Subcutaneous adipose tissue (tissue), 4 donors: ENCODE measurements around the gene LATS2. TPM values are rescaled to one million over a fixed set of nuclear protein-coding genes. Genes with fewer than 3 reads are reported as not detected.

Experiments
- CTCF ChIP-seq: fragments of 450-650 bp; IDR thresholded peaks from one replicate; pipeline ENCODE4 v1.5.1; 2016; ENCODE audit warnings: low read depth, mild to moderate bottlenecking, control low read depth, antibody characterized with exemption, moderate library complexity
- total RNA-seq, 4 donors: library from RNA; depleted of rRNA; stranded (reverse); fragments of >200 nt; gene quantifications; one replicate each; pipeline ENCODE4 v1.1.0, GENCODE V29; 2016

The LATS2 gene
- total RNA-seq, 4 donors from 2014 or later, result 29.0 to 31.8 (median 29.6) TPM

DNA sequence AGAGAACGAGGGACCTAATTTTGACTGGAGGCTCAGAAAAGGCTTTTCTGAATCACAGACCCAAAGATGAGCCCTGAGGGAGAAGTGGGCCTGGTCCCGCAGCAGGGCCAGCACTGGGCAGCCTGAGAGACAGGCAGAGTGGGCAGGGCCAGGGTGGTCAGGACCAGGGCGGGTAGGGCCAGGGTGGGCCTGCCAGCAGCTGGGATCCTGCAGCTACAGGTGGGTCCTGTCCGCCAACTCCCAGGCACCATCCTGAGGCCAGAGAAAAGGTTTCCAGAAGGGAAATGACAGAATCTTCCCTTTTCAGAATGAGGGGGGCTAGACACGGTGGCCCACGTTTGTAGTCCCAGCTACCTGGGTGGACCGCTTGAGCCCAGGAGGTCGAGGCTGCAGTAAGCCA is 23.7 kb downstream of the LATS2 start:
- TF ChIP-seq CTCF, result no peak

DNA sequence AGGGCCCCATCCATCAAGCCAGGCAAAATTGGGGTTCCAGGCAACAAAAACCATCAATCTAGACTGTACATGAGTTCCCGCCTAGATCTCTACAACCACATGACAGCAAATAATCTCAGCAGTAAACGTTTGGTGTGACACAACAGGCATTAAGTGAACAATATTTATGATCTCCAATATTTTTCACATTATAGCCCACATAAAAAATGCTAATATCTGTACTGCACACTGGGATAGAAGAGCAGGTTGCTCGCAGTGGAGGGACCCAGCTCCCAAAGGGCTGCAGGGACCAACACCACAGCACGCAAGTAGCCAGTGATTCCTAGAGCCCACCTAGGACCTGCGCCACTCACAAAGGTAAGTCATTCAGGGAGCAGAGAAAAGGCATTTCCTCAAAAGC is 25.9 kb downstream of the LATS2 start:
- TF ChIP-seq CTCF, result no peak

DNA sequence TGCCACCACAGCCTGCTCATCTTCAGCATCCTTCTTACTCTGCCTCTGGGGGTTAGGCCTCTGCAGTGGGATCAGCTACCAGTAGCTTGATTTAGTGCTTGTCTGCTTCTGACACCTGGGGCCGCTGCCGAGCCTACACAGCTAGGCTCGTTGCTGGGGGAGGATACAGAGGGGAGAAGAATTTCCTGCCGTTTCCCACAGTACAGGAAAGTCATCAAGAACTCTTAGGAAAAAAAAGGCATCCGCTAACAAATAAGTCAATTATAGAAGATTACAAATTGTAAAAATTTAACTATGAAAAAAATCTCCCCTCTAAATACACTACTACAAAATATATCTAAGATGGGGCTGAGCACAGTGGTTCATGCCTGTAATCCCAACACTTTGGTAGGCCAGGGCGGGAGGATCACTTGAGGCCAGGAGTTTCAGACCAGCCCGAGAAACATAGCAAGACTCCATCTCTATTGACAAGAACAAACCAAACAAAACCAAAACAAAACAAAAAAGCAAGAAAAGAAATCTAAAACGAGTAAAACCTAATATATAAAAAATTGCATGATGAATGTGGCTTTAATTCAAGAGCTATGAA is 26.7 kb downstream of the LATS2 start:
- no peak for TF ChIP-seq CTCF

GRCh38 chr13:21033856-21034602 is 27.4 kb downstream of the LATS2 start:
- no peak for TF ChIP-seq CTCF

DNA sequence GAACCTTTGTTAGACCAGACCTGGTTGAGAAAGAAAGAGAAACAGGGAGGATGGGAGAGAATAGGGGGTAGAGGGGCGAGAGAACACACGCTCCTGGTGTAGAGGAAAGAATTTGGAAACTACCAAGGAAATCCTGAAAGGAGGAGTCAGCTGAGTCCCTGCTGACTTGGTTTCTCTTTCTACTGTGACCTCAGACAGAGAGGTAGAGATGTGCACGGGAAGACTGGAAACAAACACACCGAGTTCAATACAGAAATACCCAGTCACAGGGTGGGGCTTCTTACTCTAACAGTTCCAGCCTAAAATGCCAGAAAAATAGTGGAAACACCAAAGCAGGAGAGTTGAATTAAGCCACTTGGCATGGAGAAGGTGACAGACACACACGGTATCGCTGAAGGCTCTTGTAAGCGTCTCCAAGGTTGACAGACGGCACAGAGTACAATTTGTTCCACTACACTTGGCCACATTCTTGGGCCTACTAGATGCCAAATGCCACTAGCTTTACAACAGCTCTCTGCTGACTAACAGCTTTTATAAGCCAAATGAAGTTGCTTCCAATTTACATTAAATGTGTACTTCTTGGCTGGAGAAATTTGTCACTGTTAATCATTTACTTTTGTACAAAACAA is 28.1 kb downstream of the LATS2 start:
- no peak for TF ChIP-seq CTCF

DNA sequence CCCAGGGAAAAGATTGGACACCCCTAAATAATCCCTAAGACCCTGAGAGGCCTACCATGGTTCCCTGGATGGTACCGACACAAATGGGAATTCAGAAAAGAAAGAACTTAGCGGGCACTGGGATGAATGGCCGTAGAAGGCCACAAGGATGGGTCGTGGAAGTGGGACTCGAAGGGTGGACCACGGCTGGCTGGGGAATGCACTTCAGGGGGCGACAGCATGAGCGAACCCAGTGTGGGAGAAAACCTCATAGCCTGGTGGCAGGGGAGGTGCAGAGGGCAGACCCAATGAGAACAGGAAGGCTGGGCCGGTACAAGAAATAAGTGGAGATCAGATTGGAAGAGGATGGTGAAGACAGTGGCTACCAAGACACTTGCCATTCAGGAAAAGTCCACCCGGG is 28.7 kb downstream of the LATS2 start:
- TF ChIP-seq CTCF, result no peak

DNA sequence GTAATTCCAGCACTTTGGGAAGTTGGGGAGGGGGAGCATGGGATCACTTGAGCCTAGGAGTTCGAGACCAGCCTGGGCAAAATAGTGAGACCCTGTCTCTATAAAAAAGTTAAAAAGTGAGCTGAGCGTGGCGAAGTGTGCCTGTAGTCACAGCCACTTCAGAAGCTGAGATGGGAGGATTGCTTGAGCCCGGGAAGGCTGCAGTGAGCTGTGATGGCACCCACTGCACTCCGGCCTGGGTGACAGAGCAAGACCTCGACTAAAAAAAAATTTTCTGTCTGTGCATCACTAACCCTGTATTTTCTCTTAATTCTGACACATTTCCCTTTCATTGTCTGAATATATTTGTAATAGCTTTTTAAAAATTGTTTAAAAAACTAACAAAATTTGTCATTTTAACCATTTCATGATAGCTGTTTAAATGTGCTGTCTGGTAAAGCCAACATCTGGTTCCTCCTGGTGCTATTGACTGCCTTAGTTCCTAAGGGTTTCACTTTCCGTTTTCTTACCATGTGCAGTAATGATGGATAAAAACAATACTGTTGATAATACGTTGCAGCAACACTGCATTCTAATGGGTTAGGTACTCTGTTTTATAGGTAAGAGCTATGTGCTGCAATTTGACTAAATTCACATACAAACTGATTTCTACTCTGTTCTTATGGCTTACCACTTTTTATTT is 29.7 kb downstream of the LATS2 start:
- TF ChIP-seq CTCF, result no peak
